GM23338 (cell line): Measurements from ENCODE around the gene MFSD2B.

Source experiments
- CREB1 ChIP-seq: fragments of 250-450 bp; sonication (Bioruptor Pico); IDR thresholded peaks from 2 replicates; pipeline ENCODE4 v1.5.0; 2020; ENCODE audit warnings: low read depth, mild to moderate bottlenecking, moderate library complexity
- EZH2 ChIP-seq: fragments of 200-600 bp; sonication (generic); IDR thresholded peaks from one replicate; pipeline ENCODE4 v1.8.0; 2017; ENCODE audit warnings: antibody characterized with exemption, mild to moderate bottlenecking, low read depth; ENCODE audit not compliant: unreplicated experiment
- EZH2phosphoT487 ChIP-seq: fragments of 200-600 bp; sonication (generic); IDR thresholded peaks from one replicate; pipeline ENCODE4 v1.8.1; 2018; ENCODE audit warnings: antibody characterized with exemption; ENCODE audit not compliant: unreplicated experiment
- JUNB ChIP-seq: IDR thresholded peaks from one replicate; pipeline ENCODE4 v1.6.1; 2016; ENCODE audit warnings: antibody characterized with exemption; ENCODE audit not compliant: unreplicated experiment
- NANOG ChIP-seq: IDR thresholded peaks from 2 replicates; pipeline ENCODE4 v1.6.1; 2016; ENCODE audit warnings: antibody characterized with exemption, borderline replicate concordance
- POLR2AphosphoS5 ChIP-seq: IDR thresholded peaks from 2 replicates; pipeline ENCODE4 v1.6.1; 2016; ENCODE audit warnings: antibody characterized with exemption, low read depth
- REST ChIP-seq: IDR thresholded peaks from one replicate; pipeline ENCODE4 v1.6.1; 2018; ENCODE audit warnings: antibody characterized with exemption; ENCODE audit not compliant: unreplicated experiment
- STAT1 ChIP-seq: IDR thresholded peaks from one replicate; pipeline ENCODE4 v1.6.1; 2016; ENCODE audit warnings: antibody characterized with exemption; ENCODE audit not compliant: unreplicated experiment
- ZNF114 ChIP-seq: fragments of 250-450 bp; sonication (Bioruptor Pico); IDR thresholded peaks from 2 replicates; pipeline ENCODE4 v1.5.0; 2020; ENCODE audit warnings: mild to moderate bottlenecking, moderate library complexity
- TF ChIP-seq, protein P1 (sequence below), 2 experiments: fragments of 200-600 bp in 1 of 2; sonication (generic) in 1 of 2; conservative IDR thresholded peaks; 2 replicates each; pipeline versions ENCODE4 v1.5.1 to v1.6.1; 2016 to 2017; ENCODE audit warnings: antibody characterized with exemption in 2 of 2, low read depth in 2 of 2, mild to moderate bottlenecking in 2 of 2, moderate library complexity in 1 of 2

DNA sequence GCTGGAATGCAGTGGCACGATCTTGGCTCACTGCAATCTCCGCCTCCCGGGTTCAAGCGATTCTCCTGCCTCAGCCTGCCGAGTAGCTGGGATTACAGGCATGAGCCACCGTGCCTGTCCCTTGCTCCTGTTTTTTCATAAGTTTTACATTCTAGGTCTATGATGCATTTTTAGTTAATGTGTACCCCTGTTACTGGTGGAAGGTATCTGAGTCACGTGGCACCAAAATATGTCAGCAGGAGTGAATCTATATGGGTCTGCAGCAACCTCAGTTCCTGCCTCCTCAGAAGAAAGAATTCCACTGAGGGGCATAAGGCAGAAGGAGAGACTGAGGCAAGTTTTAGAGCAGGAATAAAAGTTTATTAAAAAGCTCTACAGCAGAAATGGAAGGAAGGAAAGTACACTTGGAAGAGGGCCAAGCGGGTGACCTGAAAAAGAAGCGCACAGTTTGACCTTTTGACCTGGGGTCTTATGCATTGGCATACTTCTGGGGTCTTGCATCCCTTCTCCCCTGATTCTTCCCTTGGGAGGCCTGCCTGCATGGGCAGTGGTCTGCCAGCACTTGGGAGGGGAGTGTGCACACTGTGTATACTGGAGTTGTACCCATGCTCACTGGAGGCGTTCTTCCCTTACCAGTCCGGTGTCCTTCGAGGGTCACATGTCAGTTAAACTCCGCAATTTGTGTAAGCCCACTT, 1.1 kb upstream of the MFSD2B start:
- TF ChIP-seq, protein P1, sequence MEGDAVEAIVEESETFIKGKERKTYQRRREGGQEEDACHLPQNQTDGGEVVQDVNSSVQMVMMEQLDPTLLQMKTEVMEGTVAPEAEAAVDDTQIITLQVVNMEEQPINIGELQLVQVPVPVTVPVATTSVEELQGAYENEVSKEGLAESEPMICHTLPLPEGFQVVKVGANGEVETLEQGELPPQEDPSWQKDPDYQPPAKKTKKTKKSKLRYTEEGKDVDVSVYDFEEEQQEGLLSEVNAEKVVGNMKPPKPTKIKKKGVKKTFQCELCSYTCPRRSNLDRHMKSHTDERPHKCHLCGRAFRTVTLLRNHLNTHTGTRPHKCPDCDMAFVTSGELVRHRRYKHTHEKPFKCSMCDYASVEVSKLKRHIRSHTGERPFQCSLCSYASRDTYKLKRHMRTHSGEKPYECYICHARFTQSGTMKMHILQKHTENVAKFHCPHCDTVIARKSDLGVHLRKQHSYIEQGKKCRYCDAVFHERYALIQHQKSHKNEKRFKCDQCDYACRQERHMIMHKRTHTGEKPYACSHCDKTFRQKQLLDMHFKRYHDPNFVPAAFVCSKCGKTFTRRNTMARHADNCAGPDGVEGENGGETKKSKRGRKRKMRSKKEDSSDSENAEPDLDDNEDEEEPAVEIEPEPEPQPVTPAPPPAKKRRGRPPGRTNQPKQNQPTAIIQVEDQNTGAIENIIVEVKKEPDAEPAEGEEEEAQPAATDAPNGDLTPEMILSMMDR (conservative IDR thresholded peaks at IDR 0.05; ENCODE audit: low read depth in 2 of 2): no peak
- TF ChIP-seq EZH2 (no peak), REST (no peak), NANOG (no peak), EZH2phosphoT487 (no peak), POLR2AphosphoS5 (no peak), CREB1 (no peak), STAT1 (no peak), JUNB (no peak), ZNF114 (CRISPR knock-in tag) (no peak)
